Neuron (in vitro differentiated cells): ENCODE measurements around the gene MYO3B.
"Not testable (repeated sequence)": the region's sequence is repeated elsewhere in the genome, so short reads cannot be mapped to it uniquely, and the experiment has no call there.

ENCODE experiments used
- H2AFZ ChIP-seq: one replicate; pipeline ENCODE4 v1.6.1; 2013; ENCODE audit warnings: low read depth, mild to moderate bottlenecking, inconsistent platforms, low read length, moderate library complexity
- H3K27me3 ChIP-seq: one replicate; pipeline ENCODE4 v1.6.1; 2013; ENCODE audit warnings: low read length; ENCODE audit not compliant: insufficient read depth
- H3K36me3 ChIP-seq: one replicate; pipeline ENCODE4 v1.6.1; 2013; ENCODE audit warnings: low read length; ENCODE audit not compliant: insufficient read depth
- H3K4me1 ChIP-seq: one replicate; pipeline ENCODE4 v1.6.1; 2013; ENCODE audit warnings: low read length; ENCODE audit not compliant: insufficient read depth
- H3K4me3 ChIP-seq: 2 replicates; pipeline ENCODE4 v1.5.1; 2013; ENCODE audit warnings: mild to moderate bottlenecking, low read length, moderate library complexity
- H3K9me3 ChIP-seq: one replicate; pipeline ENCODE4 v1.6.1; 2013; ENCODE audit warnings: low read length

MYO3B gene

GRCh38 chr2:170472498-170472897, 294.6 kb downstream of the MYO3B start:
- not testable (repeated sequence) for H3K4me3 ChIP-seq, H3K4me1 ChIP-seq, H3K36me3 ChIP-seq, H2AFZ ChIP-seq, H3K27me3 ChIP-seq, H3K9me3 ChIP-seq

- Histone ChIP-seq H3K4me3 (no peak overlapping the region), H3K4me1 (no peaks in the 10 kb centered on the region), H3K27me3 (no peaks in the 10 kb centered on the region), H2AFZ (no peak overlapping the region), H3K36me3 (no peaks in the 10 kb centered on the region), H3K9me3 (no peaks in the 10 kb centered on the region)
Observed at GRCh38 chr2:170475878-170476277, 297.9 kb downstream of the MYO3B start.

GRCh38 chr2:170477630-170478029, 299.7 kb downstream of the MYO3B start:
- Histone ChIP-seq H3K9me3 (no peaks in the 10 kb centered on the region), H3K27me3 (no peaks in the 10 kb centered on the region), H3K4me1 (no peaks in the 10 kb centered on the region), H2AFZ (no peak overlapping the region), H3K4me3 (no peak overlapping the region), H3K36me3 (no peaks in the 10 kb centered on the region)

GRCh38 chr2:170481201-170481600, 303.3 kb downstream of the MYO3B start:
- Histone ChIP-seq H3K36me3 (no peaks in the 10 kb centered on the region), H2AFZ (no peak overlapping the region), H3K27me3 (no peaks in the 10 kb centered on the region), H3K9me3 (no peaks in the 10 kb centered on the region), H3K4me1 (no peaks in the 10 kb centered on the region), H3K4me3 (no peak overlapping the region)

- H3K27me3 ChIP-seq: no peaks in the 10 kb centered on the region
- no peaks in the 10 kb centered on the region for H3K4me1 ChIP-seq
- no peak overlapping the region for H2AFZ ChIP-seq
- no peak overlapping the region for H3K4me3 ChIP-seq
- no peaks in the 10 kb centered on the region for H3K36me3 ChIP-seq
- no peaks in the 10 kb centered on the region for H3K9me3 ChIP-seq
Observed at GRCh38 chr2:170484552-170484951, 306.6 kb downstream of the MYO3B start.

- no peak overlapping the region for H3K4me3 ChIP-seq
- no peaks in the 10 kb centered on the region for H3K9me3 ChIP-seq
- H3K27me3 ChIP-seq: no peaks in the 10 kb centered on the region
- H3K4me1 ChIP-seq: no peaks in the 10 kb centered on the region
- H2AFZ ChIP-seq: no peak overlapping the region
- H3K36me3 ChIP-seq: no peaks in the 10 kb centered on the region
Observed at GRCh38 chr2:170485254-170486026, 307.5 kb downstream of the MYO3B start.

GRCh38 chr2:170486730-170487129, 308.8 kb downstream of the MYO3B start:
- no peak overlapping the region for H2AFZ ChIP-seq

GRCh38 chr2:170488807-170489206, 310.9 kb downstream of the MYO3B start:
- Histone ChIP-seq H3K4me1 (no peaks in the 10 kb centered on the region), H3K36me3 (no peaks in the 10 kb centered on the region), H2AFZ (no peak overlapping the region), H3K27me3 (no peaks in the 10 kb centered on the region), H3K9me3 (no peaks in the 10 kb centered on the region), H3K4me3 (no peak overlapping the region)

More at GRCh38 chr2:170486730-170487129, 308.8 kb downstream of the MYO3B start:
- H3K36me3 ChIP-seq: no peaks in the 10 kb centered on the region
- no peak overlapping the region for H3K4me3 ChIP-seq
- H3K27me3 ChIP-seq: no peaks in the 10 kb centered on the region
- no peaks in the 10 kb centered on the region for H3K4me1 ChIP-seq
- no peaks in the 10 kb centered on the region for H3K9me3 ChIP-seq

GRCh38 chr2:170492010-170492409, 314.1 kb downstream of the MYO3B start:
- no peaks in the 10 kb centered on the region for H3K36me3 ChIP-seq
- no peaks in the 10 kb centered on the region for H3K27me3 ChIP-seq
- H3K9me3 ChIP-seq: no peaks in the 10 kb centered on the region
- H2AFZ ChIP-seq: no peak overlapping the region
- no peak overlapping the region for H3K4me3 ChIP-seq
- no peaks in the 10 kb centered on the region for H3K4me1 ChIP-seq

GRCh38 chr2:170493426-170494097, 315.6 kb downstream of the MYO3B start:
- H2AFZ ChIP-seq: no peak overlapping the region
- H3K4me3 ChIP-seq: no peak overlapping the region
- H3K36me3 ChIP-seq: no peaks in the 10 kb centered on the region
- H3K4me1 ChIP-seq: no peaks in the 10 kb centered on the region
- no peaks in the 10 kb centered on the region for H3K27me3 ChIP-seq
- no peaks in the 10 kb centered on the region for H3K9me3 ChIP-seq

GRCh38 chr2:170495896-170496295, 317.9 kb downstream of the MYO3B start:
- Histone ChIP-seq H3K4me1 (no peaks in the 10 kb centered on the region), H3K4me3 (no peak overlapping the region), H2AFZ (no peak overlapping the region), H3K9me3 (no peaks in the 10 kb centered on the region), H3K36me3 (no peaks in the 10 kb centered on the region), H3K27me3 (no peaks in the 10 kb centered on the region)

- no peaks in the 10 kb centered on the region for H3K9me3 ChIP-seq
- peaks cover 4% of the 10 kb centered on the region for H3K27me3 ChIP-seq
- H3K4me1 ChIP-seq: no peaks in the 10 kb centered on the region
- no peak overlapping the region for H3K4me3 ChIP-seq
- no peak overlapping the region for H2AFZ ChIP-seq
- H3K36me3 ChIP-seq: no peaks in the 10 kb centered on the region
Observed at GRCh38 chr2:170498619-170499018, 320.7 kb downstream of the MYO3B start.

- H3K4me3 ChIP-seq: no peak overlapping the region
- peaks cover 15% of the 10 kb centered on the region for H3K27me3 ChIP-seq
- peaks cover 3% of the 10 kb centered on the region for H3K4me1 ChIP-seq
- no peaks in the 10 kb centered on the region for H3K9me3 ChIP-seq
- no peak overlapping the region for H2AFZ ChIP-seq
- H3K36me3 ChIP-seq: no peaks in the 10 kb centered on the region
Observed at GRCh38 chr2:170500104-170500503, 322.2 kb downstream of the MYO3B start.
